GM23338 (cell line): ENCODE measurements around the gene TBC1D9B. TPM values are rescaled to one million over a fixed set of nuclear protein-coding genes. Genes with fewer than 3 reads are reported as not detected.
A peak's percentile ranks its signal among the peaks of the same experiment; 100 is the strongest.

Experiments
- ATAC-seq: fragments of 200-7000 bp; cut with Tn5 transposase; 3 replicates; pipeline ENCODE4 v1.9.1; 2020
- DNase-seq: peaks from one replicate; pipeline ENCODE4 v3.0.0-alpha.2; 2015; ENCODE audit warnings: low spot score
- H2AFZ ChIP-seq: fragments of 200-600 bp; sonication (generic); 2 replicates; pipeline ENCODE4 v1.8.0; 2016; ENCODE audit warnings: antibody characterized with exemption, mild to moderate bottlenecking, moderate library complexity
- H3F3A ChIP-seq: fragments of 200-600 bp; sonication (generic); replicated peaks from 2 replicates; pipeline ENCODE4 v1.8.0; 2017; ENCODE audit warnings: antibody characterized with exemption, mixed run types, low read depth
- H3K27ac ChIP-seq: fragments of 200-600 bp; sonication (generic); 2 replicates; pipeline ENCODE4 v1.6.1; 2016; ENCODE audit warnings: low read depth
- H3K27me3 ChIP-seq: fragments of 200-600 bp; sonication (generic); 2 replicates; pipeline ENCODE4 v1.8.0; 2016; ENCODE audit warnings: mild to moderate bottlenecking, mixed run types, moderate library complexity; ENCODE audit not compliant: insufficient read depth
- H3K36me3 ChIP-seq: fragments of 200-600 bp; sonication (generic); 2 replicates; pipeline ENCODE4 v1.8.0; 2016; ENCODE audit warnings: mild to moderate bottlenecking; ENCODE audit not compliant: insufficient read depth
- H3K4me1 ChIP-seq: fragments of 200-600 bp; sonication (generic); 2 replicates; pipeline ENCODE4 v1.8.0; 2016; ENCODE audit warnings: mild to moderate bottlenecking, moderate library complexity; ENCODE audit not compliant: insufficient read depth
- H3K4me2 ChIP-seq: fragments of 200-600 bp; sonication (generic); 2 replicates; pipeline ENCODE4 v1.7.1; 2017; ENCODE audit warnings: mixed run types
- H3K4me3 ChIP-seq: fragments of 200-600 bp; sonication (generic); 2 replicates; pipeline ENCODE4 v1.6.1; 2016; ENCODE audit warnings: mixed run types
- H3K79me2 ChIP-seq: fragments of 200-600 bp; sonication (generic); replicated peaks from 2 replicates; pipeline ENCODE4 v1.8.0; 2017; ENCODE audit warnings: mild to moderate bottlenecking; ENCODE audit not compliant: insufficient read depth
- H3K9me2 ChIP-seq: fragments of 200-600 bp; sonication (generic); 2 replicates; pipeline ENCODE4 v1.8.0; 2017; ENCODE audit not compliant: insufficient read depth
- H4K20me1 ChIP-seq: fragments of 200-600 bp; sonication (generic); replicated peaks from 2 replicates; pipeline ENCODE4 v1.8.0; 2017; ENCODE audit warnings: mild to moderate bottlenecking; ENCODE audit not compliant: insufficient read depth
- H3K27ac Mint-ChIP-seq: 2 replicates; pipeline ENCODE4 v1.8.0; 2020; ENCODE audit warnings: inconsistent platforms, mild to moderate bottlenecking, moderate library complexity, mixed read lengths
- H3K27me3 Mint-ChIP-seq: 3 replicates; pipeline ENCODE4 v1.8.0; 2022; ENCODE audit warnings: low read depth, mild to moderate bottlenecking, moderate library complexity, mixed read lengths, inconsistent platforms; ENCODE audit not compliant: insufficient read depth, poor library complexity
- H3K36me3 Mint-ChIP-seq: 3 replicates; pipeline ENCODE4 v1.8.0; 2021; ENCODE audit warnings: low read depth, mild to moderate bottlenecking, inconsistent platforms, moderate library complexity, mixed read lengths
- H3K4me1 Mint-ChIP-seq: 3 replicates; pipeline ENCODE4 v1.8.0; 2020; ENCODE audit warnings: mild to moderate bottlenecking, inconsistent platforms, mixed read lengths
- H3K4me3 Mint-ChIP-seq: 3 replicates; pipeline ENCODE4 v1.8.0; 2021; ENCODE audit warnings: moderate library complexity, mild to moderate bottlenecking, inconsistent platforms, mixed read lengths
- H3K9me3 Mint-ChIP-seq: 3 replicates; pipeline ENCODE4 v1.8.0; 2020; ENCODE audit warnings: moderate library complexity, mild to moderate bottlenecking, inconsistent platforms, mixed read lengths
- CREB1 ChIP-seq: fragments of 250-450 bp; sonication (Bioruptor Pico); IDR thresholded peaks from 2 replicates; pipeline ENCODE4 v1.5.0; 2020; ENCODE audit warnings: low read depth, mild to moderate bottlenecking, moderate library complexity
- CTCF ChIP-seq, 2 experiments: fragments of 200-600 bp in 1 of 2; sonication (generic) in 1 of 2; conservative IDR thresholded peaks; 2 replicates each; pipeline versions ENCODE4 v1.5.1 to v1.6.1; 2016 to 2017; ENCODE audit warnings: antibody characterized with exemption in 2 of 2, low read depth in 2 of 2, mild to moderate bottlenecking in 2 of 2, moderate library complexity in 1 of 2
- EZH2 ChIP-seq: fragments of 200-600 bp; sonication (generic); IDR thresholded peaks from one replicate; pipeline ENCODE4 v1.8.0; 2017; ENCODE audit warnings: antibody characterized with exemption, mild to moderate bottlenecking, low read depth; ENCODE audit not compliant: unreplicated experiment
- EZH2phosphoT487 ChIP-seq: fragments of 200-600 bp; sonication (generic); IDR thresholded peaks from one replicate; pipeline ENCODE4 v1.8.1; 2018; ENCODE audit warnings: antibody characterized with exemption; ENCODE audit not compliant: unreplicated experiment
- NANOG ChIP-seq: IDR thresholded peaks from 2 replicates; pipeline ENCODE4 v1.6.1; 2016; ENCODE audit warnings: antibody characterized with exemption, borderline replicate concordance
- POLR2AphosphoS5 ChIP-seq: IDR thresholded peaks from 2 replicates; pipeline ENCODE4 v1.6.1; 2016; ENCODE audit warnings: antibody characterized with exemption, low read depth
- ZNF462 ChIP-seq: fragments of 250-450 bp; sonication (Bioruptor Pico); IDR thresholded peaks from 2 replicates; pipeline ENCODE4 v1.5.0; 2020; ENCODE audit warnings: mild to moderate bottlenecking, moderate library complexity
- polyA plus RNA-seq: library from polyadenylated mRNA; unstranded; fragments of >200 nt; fragmentation: Nextera tagmentation; extraction: Ambion mirVana; gene quantifications from 2 replicates; pipeline ENCODE4 v1.2.1, GENCODE V29; 2016
- total RNA-seq: library from RNA; depleted of rRNA; stranded (reverse); fragments of >200 nt; shearing (Covaris generic); gene quantifications from 2 replicates; pipeline ENCODE4 v1.2.3, GENCODE V29; 2014

TBC1D9B gene
- total and polyA plus RNA-seq, 2 experiments from 2014 or later: 19.0 to 38.0 TPM

- H3K27me3 ChIP-seq: peaks cover 12% of the 10 kb centered on the region; the same call in 1 of the 2 replicates
- 0 out of 2 replicates have a peak overlapping the region, but pooled peaks have one; percentile 32 for H2AFZ ChIP-seq
- Mint-ChIP-seq H3K27ac (no peak overlapping the region), H3K4me1 (peaks cover 34% of the 10 kb centered on the region), H3K9me3 (no peaks in the 10 kb centered on the region), H3K4me3 (peak overlapping the region; percentile 68), H3K36me3 (peaks cover 26% of the 10 kb centered on the region), H3K27me3 (peaks cover 41% of the 10 kb centered on the region)
- H3K79me2 ChIP-seq: peaks cover 9% of the 10 kb centered on the region
- TF ChIP-seq EZH2 (no peak), NANOG (no peak), EZH2phosphoT487 (no peak), ZNF462 (CRISPR knock-in tag) (no peak), CTCF (conservative IDR thresholded peaks at IDR 0.05; ENCODE audit: low read depth in 2 of 2) (peak in 1 of 2 experiments; percentile 45; a peak in 2 of 4 replicates), CREB1 (CRISPR knock-in tag) (no peak), POLR2AphosphoS5 (peak; percentile 33; the same call in 1 of the 2 replicates)
- no peaks in the 10 kb centered on the region for H3K9me2 ChIP-seq
- peaks cover 34% of the 10 kb centered on the region for H3K4me1 ChIP-seq
- H3K4me3 ChIP-seq: peak overlapping the region; percentile 57
- peaks cover 5% of the 10 kb centered on the region; the same call in 1 of the 2 replicates for H3K36me3 ChIP-seq
- peak; percentile 1 for ATAC-seq
- peak; percentile 58 for DNase-seq
- peaks cover 2% of the 10 kb centered on the region for H4K20me1 ChIP-seq
- H3F3A ChIP-seq: peaks cover 26% of the 10 kb centered on the region
- no peak overlapping the region for H3K27ac ChIP-seq
- peak overlapping the region; percentile 84 for H3K4me2 ChIP-seq
Measured at GRCh38 chr5:179816796-179817469, 90.8 kb downstream of the TBC1D9B start.
